ENCODE results near the gene FRMD6. TPM values are rescaled to one million over a fixed set of nuclear protein-coding genes. Genes with fewer than 3 reads are reported as not detected.
A peak's percentile ranks its signal among the peaks of the same experiment; 100 is the strongest.

Gene FRMD6
- total RNA-seq, 1 experiment from 2014 or later: 9.6 TPM

DNA sequence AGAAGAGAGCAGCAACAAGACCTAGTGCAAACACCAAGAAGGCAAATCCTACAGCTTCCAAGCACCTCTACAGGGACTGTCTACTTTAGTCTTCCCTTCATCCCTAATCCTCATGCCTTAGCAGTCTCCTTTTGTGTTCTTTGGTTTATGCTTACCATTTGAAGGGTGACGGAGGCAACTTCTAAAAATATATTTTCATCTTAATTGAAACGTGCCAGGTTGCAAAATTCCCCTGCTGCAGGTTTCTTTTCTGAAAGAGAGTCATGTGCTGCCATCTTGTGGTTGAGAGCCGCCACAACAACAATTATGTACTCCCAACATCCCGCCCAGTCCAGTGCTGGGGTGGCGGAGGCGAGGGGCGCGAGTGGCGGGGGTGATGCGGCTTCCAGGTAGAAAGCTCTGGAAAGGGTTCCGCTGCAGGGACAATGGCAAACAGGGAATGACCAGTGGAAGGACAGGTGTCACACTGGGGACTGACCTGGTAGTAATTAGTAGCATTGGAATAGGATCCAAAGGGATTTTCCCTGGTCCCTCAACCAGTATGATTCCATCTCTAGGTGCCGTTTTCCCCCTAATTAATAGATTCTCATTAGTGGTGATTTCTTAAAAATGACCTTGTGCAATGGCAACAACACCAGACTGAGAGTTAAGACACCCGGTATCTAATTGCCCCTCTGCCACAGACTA lies 128.4 kb downstream of the FRMD6 start:
- Histone ChIP-seq H3K27me3 (ENCODE audit: insufficient read depth, low read length) (no peaks in the 10 kb centered on the region), H3K9me3 (ENCODE audit: control insufficient read depth, low read depth, low read length) (no peaks in the 10 kb centered on the region), H3K4me2 (ENCODE audit: insufficient read depth, insufficient read length, low read length) (no peak overlapping the region), H3K4me1 (ENCODE audit: insufficient read depth, low read length) (no peaks in the 10 kb centered on the region; the same call in 1 of the 2 replicates), H3K23me2 (ENCODE audit: insufficient read length, low read depth, low read length, poor library complexity, severe bottlenecking) (peaks cover 5% of the 10 kb centered on the region), H3K56ac (ENCODE audit: insufficient read length, low read depth, low read length) (no peak overlapping the region), H2AK5ac (ENCODE audit: insufficient read length, low read length) (no peak overlapping the region), H4K20me1 (ENCODE audit: control insufficient read depth, insufficient read depth, insufficient read length) (no peaks in the 10 kb centered on the region), H2AFZ (ENCODE audit: low read length) (no peak overlapping the region), H4K91ac (ENCODE audit: insufficient read length, low read depth, low read length) (no peak overlapping the region), H2BK12ac (ENCODE audit: insufficient read length, low read depth, low read length) (no peak overlapping the region), H3K18ac (ENCODE audit: insufficient read length, low read depth, low read length) (no peak overlapping the region), H3K14ac (ENCODE audit: insufficient read depth, low read length) (no peak overlapping the region), H3K79me2 (ENCODE audit: insufficient read depth, low read length) (no peaks in the 10 kb centered on the region), H2BK120ac (ENCODE audit: low read depth, low read length, poor library complexity, severe bottlenecking) (no peak overlapping the region), H2BK5ac (ENCODE audit: insufficient read length, low read length) (no peak overlapping the region), H4K5ac (ENCODE audit: insufficient read length, low read depth, low read length) (no peak overlapping the region), H3K23ac (ENCODE audit: insufficient read length, low read depth, low read length) (no peak overlapping the region), H4K8ac (replicated peaks; ENCODE audit: insufficient read length, low read depth, low read length) (no peak overlapping the region), H3K4ac (ENCODE audit: low read depth, low read length) (no peak overlapping the region), H2BK20ac (ENCODE audit: low read depth, low read length, poor library complexity, severe bottlenecking) (no peak overlapping the region), H3K27ac (ENCODE audit: insufficient read length, low read depth, low read length) (no peak overlapping the region), H2BK15ac (ENCODE audit: low read depth, low read length) (no peak overlapping the region), H3T11ph (ENCODE audit: low read length) (no peak overlapping the region), H3K9ac (ENCODE audit: extremely low read depth, insufficient read length, low read length) (no peak overlapping the region), H3K79me1 (ENCODE audit: insufficient read depth, low read depth, low read length, poor library complexity, severe bottlenecking) (no peaks in the 10 kb centered on the region)
- no peaks in the 10 kb centered on the region; a peak in 2 of 5 replicates for H3K9me3 Mint-ChIP-seq
- H3K4me3 Mint-ChIP-seq: no peak overlapping the region
- no peak overlapping the region for H3K27ac Mint-ChIP-seq
- peaks cover 10 to 14% of the 10 kb centered on the region in 2 experiments for H3K4me1 Mint-ChIP-seq
- no peaks in the 10 kb centered on the region for H3K36me3 Mint-ChIP-seq (ENCODE audit: insufficient read depth in 1 of 3, low read depth in 3 of 3)
- H3K27me3 Mint-ChIP-seq (ENCODE audit: low read depth): peaks cover 9% of the 10 kb centered on the region
- TF ChIP-seq, protein P1, sequence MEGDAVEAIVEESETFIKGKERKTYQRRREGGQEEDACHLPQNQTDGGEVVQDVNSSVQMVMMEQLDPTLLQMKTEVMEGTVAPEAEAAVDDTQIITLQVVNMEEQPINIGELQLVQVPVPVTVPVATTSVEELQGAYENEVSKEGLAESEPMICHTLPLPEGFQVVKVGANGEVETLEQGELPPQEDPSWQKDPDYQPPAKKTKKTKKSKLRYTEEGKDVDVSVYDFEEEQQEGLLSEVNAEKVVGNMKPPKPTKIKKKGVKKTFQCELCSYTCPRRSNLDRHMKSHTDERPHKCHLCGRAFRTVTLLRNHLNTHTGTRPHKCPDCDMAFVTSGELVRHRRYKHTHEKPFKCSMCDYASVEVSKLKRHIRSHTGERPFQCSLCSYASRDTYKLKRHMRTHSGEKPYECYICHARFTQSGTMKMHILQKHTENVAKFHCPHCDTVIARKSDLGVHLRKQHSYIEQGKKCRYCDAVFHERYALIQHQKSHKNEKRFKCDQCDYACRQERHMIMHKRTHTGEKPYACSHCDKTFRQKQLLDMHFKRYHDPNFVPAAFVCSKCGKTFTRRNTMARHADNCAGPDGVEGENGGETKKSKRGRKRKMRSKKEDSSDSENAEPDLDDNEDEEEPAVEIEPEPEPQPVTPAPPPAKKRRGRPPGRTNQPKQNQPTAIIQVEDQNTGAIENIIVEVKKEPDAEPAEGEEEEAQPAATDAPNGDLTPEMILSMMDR (conservative IDR thresholded peaks at IDR 0.05): peak; percentile 87
- peak; percentile 71 for DNase-seq
- WGBS (ENCODE audit: extremely low coverage, insufficient read length, low lambda C conversion rate): no CpG with 5 or more reads among the region's 13 CpGs

Other genes starting within 250 kb of the FRMD6 start
- gene GNG2, start 208.7 kb downstream of the FRMD6 start, total RNA-seq (2021): 7.0 and 7.9 TPM in 2 replicates

Measured in H9 (cell line).